SJSA1 (cell line): ENCODE measurements around the gene ADAMTS5. TPM values are rescaled to one million over a fixed set of nuclear protein-coding genes. Genes with fewer than 3 reads are reported as not detected.

ENCODE experiments used
- DNase-seq, 2 experiments: peaks; one replicate each; pipeline ENCODE4 v3.0.0-alpha.2; 2015 to 2020; ENCODE audit warnings: low spot score in 2 of 2, low read depth in 1 of 2
- H3K27ac ChIP-seq: fragments of 250-450 bp; sonication (Bioruptor Pico); 2 replicates; pipeline ENCODE4 v1.5.1; 2020; ENCODE audit warnings: mild to moderate bottlenecking, moderate library complexity
- H3K27me3 ChIP-seq: fragments of 250-450 bp; sonication (Bioruptor Pico); replicated peaks from 2 replicates; pipeline ENCODE4 v1.5.1; 2020; ENCODE audit warnings: mild to moderate bottlenecking, moderate library complexity
- H3K36me3 ChIP-seq: fragments of 250-450 bp; sonication (Bioruptor Pico); 2 replicates; pipeline ENCODE4 v1.5.1; 2020; ENCODE audit warnings: mild to moderate bottlenecking
- H3K4me1 ChIP-seq: fragments of 250-450 bp; sonication (Bioruptor Pico); replicated peaks from 2 replicates; pipeline ENCODE4 v1.6.1; 2021; ENCODE audit warnings: mild to moderate bottlenecking
- H3K4me3 ChIP-seq: fragments of 250-450 bp; sonication (Bioruptor Pico); 2 replicates; pipeline ENCODE4 v1.5.1; 2020; ENCODE audit warnings: mild to moderate bottlenecking
- H3K9me3 ChIP-seq: fragments of 250-450 bp; sonication (Bioruptor Pico); replicated peaks from 2 replicates; pipeline ENCODE4 v1.5.1; 2020; ENCODE audit warnings: mild to moderate bottlenecking
- total RNA-seq: library from RNA; depleted of rRNA; stranded (reverse); fragments of >200 nt; shearing (Covaris generic); gene quantifications from 2 replicates; pipeline ENCODE4 v1.2.3, GENCODE V29; 2014

Gene ADAMTS5
- total RNA-seq, 1 experiment from 2014 or later, result 1.1 TPM

GRCh38 chr21:26939601-26940111 is 27.2 kb downstream of the ADAMTS5 start:
- Histone ChIP-seq H3K27ac (no peak overlapping the region), H3K4me1 (no peaks in the 10 kb centered on the region), H3K36me3 (no peaks in the 10 kb centered on the region), H3K9me3 (no peaks in the 10 kb centered on the region), H3K4me3 (no peak overlapping the region), H3K27me3 (no peaks in the 10 kb centered on the region)
- no peak for DNase-seq

GRCh38 chr21:26936641-26937040 is 30.2 kb downstream of the ADAMTS5 start:
- Histone ChIP-seq H3K36me3 (no peaks in the 10 kb centered on the region), H3K4me1 (no peaks in the 10 kb centered on the region), H3K27ac (no peak overlapping the region), H3K9me3 (no peaks in the 10 kb centered on the region), H3K27me3 (no peaks in the 10 kb centered on the region), H3K4me3 (no peak overlapping the region)
- DNase-seq, result no peak

GRCh38 chr21:26935977-26936376 is 30.9 kb downstream of the ADAMTS5 start:
- H3K4me1 ChIP-seq, result no peaks in the 10 kb centered on the region
- no peaks in the 10 kb centered on the region for H3K9me3 ChIP-seq
- H3K36me3 ChIP-seq, result no peaks in the 10 kb centered on the region
- H3K27ac ChIP-seq, result no peak overlapping the region
- no peak for DNase-seq
- no peak overlapping the region for H3K4me3 ChIP-seq
- H3K27me3 ChIP-seq, result no peaks in the 10 kb centered on the region

- Histone ChIP-seq H3K27me3 (no peaks in the 10 kb centered on the region), H3K9me3 (no peaks in the 10 kb centered on the region), H3K4me3 (no peak overlapping the region), H3K36me3 (no peaks in the 10 kb centered on the region), H3K27ac (no peak overlapping the region), H3K4me1 (no peaks in the 10 kb centered on the region)
- DNase-seq, result no peak
Measured at GRCh38 chr21:26934383-26934782, 32.5 kb downstream of the ADAMTS5 start.

- H3K27ac ChIP-seq, result no peak overlapping the region
- no peaks in the 10 kb centered on the region for H3K4me1 ChIP-seq
- no peaks in the 10 kb centered on the region for H3K36me3 ChIP-seq
- no peak for DNase-seq
- no peaks in the 10 kb centered on the region for H3K9me3 ChIP-seq
- H3K4me3 ChIP-seq, result no peak overlapping the region
- H3K27me3 ChIP-seq, result no peaks in the 10 kb centered on the region
Measured at GRCh38 chr21:26933448-26933847, 33.4 kb downstream of the ADAMTS5 start.

GRCh38 chr21:26925636-26926035 is 41.3 kb downstream of the ADAMTS5 start:
- DNase-seq, result no peak
- Histone ChIP-seq H3K4me3 (no peak overlapping the region), H3K4me1 (no peaks in the 10 kb centered on the region), H3K27me3 (no peaks in the 10 kb centered on the region), H3K36me3 (no peaks in the 10 kb centered on the region), H3K27ac (no peak overlapping the region), H3K9me3 (no peaks in the 10 kb centered on the region)

GRCh38 chr21:26925122-26925521 is 41.8 kb downstream of the ADAMTS5 start:
- Histone ChIP-seq H3K4me3 (no peak overlapping the region), H3K9me3 (no peaks in the 10 kb centered on the region), H3K4me1 (no peaks in the 10 kb centered on the region), H3K27ac (no peak overlapping the region), H3K27me3 (no peaks in the 10 kb centered on the region), H3K36me3 (no peaks in the 10 kb centered on the region)
- no peak for DNase-seq

GRCh38 chr21:26923986-26924385 is 42.9 kb downstream of the ADAMTS5 start:
- Histone ChIP-seq H3K4me1 (peaks cover under 1% of the 10 kb centered on the region; the same call in 1 of the 2 replicates), H3K36me3 (no peaks in the 10 kb centered on the region), H3K4me3 (no peak overlapping the region), H3K27me3 (no peaks in the 10 kb centered on the region), H3K27ac (no peak overlapping the region), H3K9me3 (no peaks in the 10 kb centered on the region)
- no peak for DNase-seq

GRCh38 chr21:26920055-26920454 is 46.8 kb downstream of the ADAMTS5 start:
- Histone ChIP-seq H3K4me1 (peaks cover 19% of the 10 kb centered on the region), H3K9me3 (no peaks in the 10 kb centered on the region), H3K27me3 (no peaks in the 10 kb centered on the region), H3K36me3 (no peaks in the 10 kb centered on the region), H3K27ac (no peak overlapping the region), H3K4me3 (no peak overlapping the region)
- DNase-seq, result no peak

GRCh38 chr21:26918323-26919079 is 48.4 kb downstream of the ADAMTS5 start:
- Histone ChIP-seq H3K36me3 (no peaks in the 10 kb centered on the region), H3K4me1 (peaks cover 19% of the 10 kb centered on the region), H3K27ac (peak overlapping the region; percentile 11), H3K27me3 (no peaks in the 10 kb centered on the region), H3K4me3 (no peak overlapping the region), H3K9me3 (no peaks in the 10 kb centered on the region)
- DNase-seq, result peak in 1 of 2 experiments; percentile 55

GRCh38 chr21:26916799-26917198 is 50.1 kb downstream of the ADAMTS5 start:
- peaks cover 19% of the 10 kb centered on the region for H3K4me1 ChIP-seq
- no peak for DNase-seq
- H3K27me3 ChIP-seq, result no peaks in the 10 kb centered on the region
- no peaks in the 10 kb centered on the region for H3K36me3 ChIP-seq
- H3K9me3 ChIP-seq, result no peaks in the 10 kb centered on the region
- H3K27ac ChIP-seq, result no peak overlapping the region
- H3K4me3 ChIP-seq, result no peak overlapping the region

- Histone ChIP-seq H3K36me3 (no peaks in the 10 kb centered on the region), H3K27me3 (no peaks in the 10 kb centered on the region), H3K4me3 (no peak overlapping the region), H3K9me3 (no peaks in the 10 kb centered on the region), H3K4me1 (peaks cover 28% of the 10 kb centered on the region), H3K27ac (no peak overlapping the region)
- DNase-seq, result no peak
Measured at GRCh38 chr21:26914557-26914956, 52.3 kb downstream of the ADAMTS5 start.

GRCh38 chr21:26912466-26912865 is 54.4 kb downstream of the ADAMTS5 start:
- no peak overlapping the region for H3K27ac ChIP-seq
- no peaks in the 10 kb centered on the region for H3K36me3 ChIP-seq
- peaks cover 17% of the 10 kb centered on the region for H3K4me1 ChIP-seq
- no peaks in the 10 kb centered on the region for H3K27me3 ChIP-seq
- no peaks in the 10 kb centered on the region for H3K9me3 ChIP-seq
- H3K4me3 ChIP-seq, result no peak overlapping the region
- no peak for DNase-seq

- Histone ChIP-seq H3K4me1 (peaks cover 10% of the 10 kb centered on the region), H3K4me3 (no peak overlapping the region), H3K27me3 (no peaks in the 10 kb centered on the region), H3K36me3 (no peaks in the 10 kb centered on the region), H3K27ac (no peak overlapping the region), H3K9me3 (no peaks in the 10 kb centered on the region)
- DNase-seq, result peak; percentile 49 to 57
Measured at GRCh38 chr21:26909972-26910371, 56.9 kb downstream of the ADAMTS5 start.
